ENCODE measurements around the gene ATP13A5.

The ATP13A5 gene, protein sequence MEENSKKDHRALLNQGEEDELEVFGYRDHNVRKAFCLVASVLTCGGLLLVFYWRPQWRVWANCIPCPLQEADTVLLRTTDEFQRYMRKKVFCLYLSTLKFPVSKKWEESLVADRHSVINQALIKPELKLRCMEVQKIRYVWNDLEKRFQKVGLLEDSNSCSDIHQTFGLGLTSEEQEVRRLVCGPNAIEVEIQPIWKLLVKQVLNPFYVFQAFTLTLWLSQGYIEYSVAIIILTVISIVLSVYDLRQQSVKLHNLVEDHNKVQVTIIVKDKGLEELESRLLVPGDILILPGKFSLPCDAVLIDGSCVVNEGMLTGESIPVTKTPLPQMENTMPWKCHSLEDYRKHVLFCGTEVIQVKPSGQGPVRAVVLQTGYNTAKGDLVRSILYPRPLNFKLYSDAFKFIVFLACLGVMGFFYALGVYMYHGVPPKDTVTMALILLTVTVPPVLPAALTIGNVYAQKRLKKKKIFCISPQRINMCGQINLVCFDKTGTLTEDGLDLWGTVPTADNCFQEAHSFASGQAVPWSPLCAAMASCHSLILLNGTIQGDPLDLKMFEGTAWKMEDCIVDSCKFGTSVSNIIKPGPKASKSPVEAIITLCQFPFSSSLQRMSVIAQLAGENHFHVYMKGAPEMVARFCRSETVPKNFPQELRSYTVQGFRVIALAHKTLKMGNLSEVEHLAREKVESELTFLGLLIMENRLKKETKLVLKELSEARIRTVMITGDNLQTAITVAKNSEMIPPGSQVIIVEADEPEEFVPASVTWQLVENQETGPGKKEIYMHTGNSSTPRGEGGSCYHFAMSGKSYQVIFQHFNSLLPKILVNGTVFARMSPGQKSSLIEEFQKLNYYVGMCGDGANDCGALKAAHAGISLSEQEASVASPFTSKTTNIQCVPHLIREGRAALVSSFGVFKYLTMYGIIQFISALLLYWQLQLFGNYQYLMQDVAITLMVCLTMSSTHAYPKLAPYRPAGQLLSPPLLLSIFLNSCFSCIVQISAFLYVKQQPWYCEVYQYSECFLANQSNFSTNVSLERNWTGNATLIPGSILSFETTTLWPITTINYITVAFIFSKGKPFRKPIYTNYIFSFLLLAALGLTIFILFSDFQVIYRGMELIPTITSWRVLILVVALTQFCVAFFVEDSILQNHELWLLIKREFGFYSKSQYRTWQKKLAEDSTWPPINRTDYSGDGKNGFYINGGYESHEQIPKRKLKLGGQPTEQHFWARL

DNA sequence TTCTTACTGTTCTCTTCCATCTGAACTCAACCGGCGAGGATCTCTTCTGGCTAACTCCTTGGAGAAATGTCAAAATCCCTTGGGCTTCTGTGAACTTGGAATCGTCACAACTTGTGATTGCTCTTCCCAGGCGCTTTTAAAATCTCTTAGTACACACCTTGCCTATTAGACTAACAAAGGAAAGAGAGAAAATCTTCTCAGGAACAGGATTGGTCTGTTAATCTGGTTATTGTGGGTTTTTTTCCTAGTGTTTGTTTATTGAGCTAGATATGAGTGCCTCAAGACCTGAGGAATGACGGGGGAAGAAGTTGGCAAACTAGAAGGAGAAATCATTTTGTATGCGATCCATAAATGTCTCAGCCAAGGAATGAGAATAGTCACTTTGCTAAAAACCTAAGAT is at the start of gene ATP13A5:
ATP13A5 (minus strand) TSS at position 48 of the 400 bp plus-strand sequence; CDS start at position 20, 28 bp downstream.
- DNase-seq = no peak

DNA sequence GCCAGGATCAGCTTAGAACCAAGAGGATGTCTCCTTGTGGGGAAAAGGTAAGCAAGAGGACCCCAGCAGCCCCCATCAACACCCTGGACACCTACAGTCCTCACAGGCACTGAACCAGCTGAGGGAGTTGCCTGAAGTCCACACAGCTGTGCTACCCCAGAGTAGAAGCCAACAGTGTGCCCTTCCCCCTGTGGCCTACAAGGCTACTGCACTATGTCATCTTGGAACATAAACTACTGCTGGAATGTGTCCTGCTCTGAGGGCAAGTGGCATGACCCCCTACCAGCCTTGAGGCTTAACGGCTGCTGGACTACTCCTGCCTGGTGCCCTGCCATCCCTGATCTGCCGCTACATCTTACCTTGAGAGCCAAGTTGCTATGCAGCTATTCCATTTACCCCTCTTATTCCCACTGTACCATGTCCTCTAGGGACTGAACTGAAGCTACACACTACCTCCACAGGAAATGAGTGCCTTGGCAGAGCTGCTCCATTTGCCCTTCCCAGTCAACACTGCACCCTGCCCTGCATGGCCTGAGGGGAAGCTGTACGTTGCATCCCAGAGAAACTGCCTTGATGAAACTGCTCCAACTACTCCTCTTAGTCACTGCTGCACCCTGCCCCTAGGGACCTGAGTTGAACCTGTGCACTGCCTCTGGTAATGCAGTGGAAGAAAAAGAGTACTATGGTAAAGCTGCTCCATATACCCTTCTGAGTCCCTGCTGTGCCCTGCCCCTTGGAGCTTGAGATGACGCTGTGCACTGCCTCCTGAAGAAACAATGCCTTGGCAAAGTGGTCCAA is 40.2 kb upstream of the ATP13A5 start:
- no peak for DNase-seq

DNA sequence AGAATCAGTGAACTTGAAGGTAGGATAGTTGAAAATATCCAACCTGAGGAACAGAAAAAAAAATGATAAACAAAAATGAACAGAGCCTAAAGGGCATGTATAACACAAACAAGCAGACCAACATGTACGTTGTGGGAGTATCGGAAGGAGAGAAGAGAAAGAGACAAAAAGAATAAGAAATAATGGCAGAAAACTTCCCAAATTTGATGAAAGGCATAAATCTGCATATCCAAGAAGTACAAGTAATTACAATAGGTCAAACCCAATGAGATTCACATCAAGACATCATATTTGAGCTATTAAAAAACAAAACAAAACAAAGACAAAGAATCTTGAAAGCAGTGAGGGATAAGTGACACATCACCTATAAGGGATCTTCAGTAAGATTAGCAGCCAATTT is 38.1 kb upstream of the ATP13A5 start:
- no peak for DNase-seq

DNA sequence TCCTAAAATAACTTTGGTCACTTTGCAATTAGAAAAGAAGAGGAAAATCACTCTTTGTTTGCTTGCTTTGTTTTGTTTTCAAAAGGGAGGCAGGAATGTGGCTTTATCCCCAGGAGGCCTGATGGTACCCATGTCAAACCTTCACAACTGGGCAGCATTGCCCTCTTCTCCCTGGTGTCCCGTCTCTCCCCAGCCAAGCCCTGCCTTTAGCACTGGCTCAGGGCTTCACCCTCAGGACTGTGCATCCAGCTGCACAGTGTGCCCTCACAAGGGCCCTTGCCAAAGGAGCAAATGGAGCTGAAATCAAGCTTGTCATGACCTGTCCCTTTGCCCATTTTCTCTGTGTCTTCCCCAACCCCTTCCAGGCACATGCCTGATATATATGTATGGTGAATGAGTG is 29.1 kb upstream of the ATP13A5 start:
- DNase-seq = no peak

DNA sequence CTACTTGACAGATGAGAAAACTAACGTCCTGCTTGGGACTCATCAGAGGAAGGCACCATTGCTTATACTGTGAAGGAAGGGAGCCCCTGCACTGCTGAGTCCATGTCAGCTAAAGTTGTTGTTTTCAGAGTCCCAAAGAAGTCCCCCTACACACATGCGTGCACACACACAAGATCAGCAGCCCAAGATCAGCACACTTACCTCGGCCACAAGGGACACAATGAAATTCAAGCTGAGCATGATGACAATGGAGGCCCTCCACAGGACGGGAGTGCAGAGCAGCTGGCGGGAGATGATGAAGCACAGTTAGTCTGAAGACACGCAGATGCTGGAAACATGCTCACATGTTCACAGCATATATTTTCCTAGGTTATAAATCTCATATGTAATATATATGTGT is 28.6 kb upstream of the ATP13A5 start:
- no peak for DNase-seq

DNA sequence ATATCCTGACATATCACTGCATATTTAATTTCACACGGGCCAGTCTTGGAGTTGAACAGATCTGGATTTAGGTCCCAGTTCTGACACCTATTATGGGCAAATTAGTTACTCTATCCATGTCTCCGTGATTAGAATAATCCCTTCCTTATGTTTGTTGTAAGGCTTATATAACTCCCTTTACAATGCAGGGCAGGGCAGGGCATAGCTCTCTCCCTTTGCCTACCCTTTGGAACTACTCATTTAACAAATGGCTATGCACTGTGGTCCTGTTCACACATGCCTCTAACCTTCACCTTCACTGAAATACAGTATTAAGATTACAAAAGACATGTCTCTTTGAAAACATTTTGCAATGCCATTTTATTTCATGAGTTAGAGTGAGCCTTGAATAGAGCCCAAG is 24.8 kb upstream of the ATP13A5 start:
- DNase-seq = no peak

DNA sequence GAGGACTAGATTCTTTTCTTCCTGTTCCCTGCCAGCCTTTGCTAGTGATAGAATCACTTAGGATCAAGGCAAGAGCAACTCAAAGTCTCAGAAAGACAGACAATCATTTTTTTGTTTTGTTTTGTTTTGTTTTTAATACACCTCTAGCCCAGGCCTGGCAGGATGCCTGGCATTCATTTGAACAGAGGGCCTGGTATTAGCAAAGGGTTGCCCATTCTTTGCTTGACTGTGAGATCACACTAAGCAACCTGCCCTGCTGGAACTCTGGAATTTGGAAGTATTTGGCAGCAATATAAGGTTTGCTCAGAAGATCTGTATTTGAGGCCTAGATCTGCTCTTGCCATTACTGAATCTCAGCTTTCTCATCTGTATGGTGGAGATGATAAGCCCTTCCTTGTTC is 21.8 kb upstream of the ATP13A5 start:
- no peak for DNase-seq

DNA sequence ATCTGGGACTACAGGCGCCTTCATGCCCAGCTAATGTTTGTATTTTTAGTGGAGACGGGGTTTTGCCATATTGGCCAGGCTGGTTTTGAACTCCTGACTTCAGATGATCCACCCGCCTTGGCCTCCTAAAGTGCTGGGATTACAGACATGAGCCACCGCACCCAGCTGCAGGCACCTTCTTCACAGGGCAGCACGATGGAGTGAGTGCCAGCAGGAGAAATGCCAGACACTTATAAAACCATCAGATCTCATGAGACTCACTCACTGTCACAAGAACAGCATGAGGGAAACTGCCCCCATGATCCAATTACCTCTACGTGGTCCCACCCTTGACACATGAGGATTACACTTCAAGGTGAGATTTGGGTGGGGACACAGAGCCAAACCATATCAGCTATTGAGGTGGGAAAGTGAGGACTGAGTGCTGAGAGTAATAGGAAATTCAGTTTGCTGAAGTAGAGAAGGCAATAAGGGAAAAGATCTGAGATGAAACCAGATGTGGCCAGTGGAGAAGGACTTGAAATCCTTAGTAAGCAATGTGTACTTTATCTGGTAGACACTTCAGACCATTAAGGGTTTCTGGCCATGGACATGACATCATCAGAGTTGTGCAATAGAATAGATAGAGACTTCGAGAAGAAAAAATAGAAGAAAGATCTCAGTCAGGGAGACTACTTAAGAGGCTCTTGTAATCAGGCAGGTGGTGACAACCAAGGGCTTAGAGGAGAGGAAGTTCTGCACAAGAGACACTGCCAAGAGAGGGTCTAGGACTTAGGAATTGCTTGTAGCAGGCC is 18.1 kb upstream of the ATP13A5 start:
- DNase-seq = no peak

DNA sequence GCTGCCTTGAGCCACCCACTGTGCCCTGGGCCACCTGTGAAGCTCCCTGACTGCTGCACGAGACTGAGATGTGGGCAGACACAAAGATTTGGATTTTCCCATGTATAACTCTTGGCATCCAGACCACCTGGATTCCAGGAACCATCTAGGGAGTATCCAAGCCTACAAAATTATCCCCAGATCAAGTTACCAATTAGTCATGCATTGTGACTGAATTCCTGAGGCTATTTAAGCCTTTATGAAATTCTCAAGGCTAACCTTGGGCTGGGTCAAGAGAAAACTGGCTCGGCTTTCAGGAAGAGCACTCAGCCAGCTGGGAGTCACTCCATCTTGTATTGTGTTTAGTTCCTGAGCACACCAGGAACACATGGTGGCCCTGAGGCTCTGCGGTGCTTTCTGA is 13.3 kb upstream of the ATP13A5 start:
- no peak for DNase-seq

DNA sequence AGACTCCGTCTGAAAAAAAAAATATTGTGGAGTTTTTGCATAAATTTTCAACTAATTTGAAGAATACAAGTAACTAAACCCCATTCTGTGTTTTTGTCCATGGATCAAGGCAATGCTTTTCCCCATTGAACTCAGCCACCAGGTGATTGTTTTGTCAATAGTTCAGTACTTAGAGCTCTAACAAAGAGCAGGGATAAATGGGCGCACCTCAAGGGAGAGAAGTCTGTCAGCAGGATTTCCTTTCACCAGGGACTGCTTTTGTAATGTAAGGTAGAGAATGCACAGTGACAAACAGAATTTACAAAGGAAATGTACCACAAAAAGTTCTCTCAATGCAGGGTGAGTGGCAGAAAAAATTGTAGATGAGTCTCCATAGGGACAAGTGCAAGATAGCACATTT is 10.8 kb upstream of the ATP13A5 start:
- no peak for DNase-seq

DNA sequence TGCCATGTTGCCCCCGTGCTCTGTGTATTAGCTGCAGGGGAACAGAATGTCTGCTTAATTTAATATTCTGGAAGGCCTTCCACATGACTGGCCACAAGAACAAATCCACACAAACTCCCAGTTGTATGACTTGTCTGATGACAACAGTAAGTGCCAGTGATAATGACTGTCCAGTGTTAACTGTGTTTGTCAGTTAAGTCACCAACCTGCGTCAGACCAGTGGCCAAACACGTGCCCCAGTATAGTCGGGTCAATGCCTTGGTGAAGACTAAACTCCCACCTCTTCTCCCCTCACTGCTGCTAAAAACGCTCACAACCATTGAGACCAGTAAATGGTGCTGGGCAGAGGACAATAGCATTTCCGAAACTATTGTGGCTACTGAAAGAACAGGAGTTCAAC is 9.8 kb upstream of the ATP13A5 start:
- no peak for DNase-seq

DNA sequence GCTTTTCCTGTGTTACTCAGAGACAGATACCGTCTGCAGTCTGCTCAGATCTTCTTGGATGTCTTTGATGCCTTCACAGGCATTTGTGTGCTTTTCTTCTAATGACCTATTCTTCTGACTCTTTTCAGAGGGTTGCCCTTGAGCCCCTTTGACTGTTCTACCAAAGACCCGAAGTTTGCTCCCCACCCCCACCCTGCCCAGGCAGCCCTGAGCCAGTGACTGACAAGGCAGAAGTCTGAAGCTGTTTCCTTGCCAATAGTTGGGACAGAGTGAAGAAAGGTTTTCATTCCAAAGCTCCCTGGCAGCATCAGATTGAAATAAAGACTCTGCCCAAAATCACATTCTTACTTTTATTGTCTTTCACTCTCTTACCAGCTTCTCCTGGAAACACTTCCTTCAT is 9.0 kb upstream of the ATP13A5 start:
- no peak for DNase-seq

DNA sequence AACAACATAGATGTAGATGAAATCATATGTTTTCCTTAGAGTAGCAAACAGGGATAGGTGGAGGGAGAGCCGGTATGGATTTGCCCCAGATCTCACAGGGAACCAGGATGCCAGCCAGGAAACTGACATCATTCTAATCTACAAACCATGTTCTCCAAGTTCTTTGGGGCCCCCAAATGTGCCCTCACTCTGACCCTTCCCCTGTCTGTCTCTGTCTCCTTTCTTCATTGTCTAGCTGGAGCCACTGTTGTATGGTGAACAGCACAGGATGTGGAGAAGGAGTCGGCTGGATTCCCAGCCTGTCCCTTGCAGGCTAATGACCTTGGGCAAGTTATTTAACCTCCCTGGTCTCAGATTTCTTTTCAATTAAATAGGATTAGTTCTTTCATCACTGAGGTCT is 962 bp downstream of the ATP13A5 start:
- no peak for DNase-seq

DNA sequence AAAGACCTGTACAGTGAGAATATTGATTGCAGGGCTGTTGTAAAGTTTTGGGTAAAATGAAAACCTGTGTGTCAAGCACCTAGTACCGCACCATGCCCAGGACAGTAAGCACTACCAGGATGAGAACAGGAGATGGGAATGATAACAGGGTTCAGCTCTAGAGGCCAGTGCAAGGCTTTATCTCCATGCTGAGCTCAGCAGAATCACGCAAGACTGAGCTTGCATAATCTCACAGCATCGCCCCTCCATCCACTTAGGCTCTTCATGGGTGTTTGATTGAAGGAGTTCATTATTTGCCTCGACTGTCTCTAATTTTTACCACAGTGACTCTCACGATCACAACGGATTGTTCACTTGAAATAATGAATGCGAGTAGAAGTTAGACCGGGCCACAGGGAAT is 2.9 kb downstream of the ATP13A5 start:
- DNase-seq = no peak

DNA sequence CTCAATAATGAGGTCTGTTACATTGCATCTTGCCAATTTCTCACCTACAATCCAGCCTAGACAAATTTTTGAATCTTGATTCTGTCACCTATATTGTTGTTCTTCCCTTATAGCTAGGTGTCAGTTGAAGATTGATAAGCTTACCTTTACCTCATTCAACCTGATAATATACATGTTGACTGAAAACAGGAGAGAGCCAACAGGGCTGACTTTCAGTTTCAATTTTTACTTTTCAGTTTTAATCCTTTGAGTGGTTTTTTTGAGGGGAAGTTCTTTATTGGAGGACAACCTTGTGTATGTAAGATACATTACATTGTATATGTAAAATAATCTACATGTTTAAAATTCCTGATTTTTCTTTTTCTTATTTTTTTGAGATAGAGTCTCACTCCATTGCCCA is 5.8 kb downstream of the ATP13A5 start:
- DNase-seq = no peak

DNA sequence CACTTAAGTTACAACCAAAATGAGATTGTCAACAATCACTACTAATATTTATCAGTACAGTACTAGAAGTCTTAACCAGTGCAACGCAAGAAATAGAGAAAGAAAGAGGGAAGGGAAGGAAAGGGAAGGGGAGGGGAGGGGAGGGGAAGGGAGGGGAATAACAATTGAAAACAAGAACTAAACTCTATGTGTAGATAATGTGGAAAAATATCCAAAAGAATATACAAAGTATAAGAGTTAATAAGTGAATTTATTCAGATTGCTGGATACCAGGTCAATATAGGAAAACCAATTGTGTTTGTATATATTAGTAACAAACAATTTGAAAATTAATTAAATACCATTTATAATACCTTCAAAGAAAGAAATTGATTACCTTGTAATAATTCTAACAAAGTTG is 10.7 kb downstream of the ATP13A5 start:
- DNase-seq = no peak

DNA sequence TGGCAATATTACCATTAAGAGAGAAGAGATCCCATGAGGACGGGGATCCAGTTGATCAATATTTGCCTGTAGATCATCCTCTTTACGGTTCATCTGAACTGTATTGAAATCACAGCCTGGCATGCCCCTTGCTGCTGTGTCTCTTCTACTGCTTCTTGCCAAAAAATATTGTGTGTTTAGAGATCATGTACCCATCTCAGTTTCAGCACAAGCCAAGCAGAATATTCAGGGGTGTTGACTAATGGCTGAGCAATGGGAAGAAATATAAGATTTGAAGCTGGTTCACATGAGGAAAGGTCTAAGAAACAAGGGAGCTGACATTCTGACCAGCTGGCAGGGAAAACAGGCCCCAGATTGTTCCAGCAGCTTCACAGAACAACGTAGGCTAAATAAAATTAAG is 21.3 kb downstream of the ATP13A5 start:
- DNase-seq = no peak

DNA sequence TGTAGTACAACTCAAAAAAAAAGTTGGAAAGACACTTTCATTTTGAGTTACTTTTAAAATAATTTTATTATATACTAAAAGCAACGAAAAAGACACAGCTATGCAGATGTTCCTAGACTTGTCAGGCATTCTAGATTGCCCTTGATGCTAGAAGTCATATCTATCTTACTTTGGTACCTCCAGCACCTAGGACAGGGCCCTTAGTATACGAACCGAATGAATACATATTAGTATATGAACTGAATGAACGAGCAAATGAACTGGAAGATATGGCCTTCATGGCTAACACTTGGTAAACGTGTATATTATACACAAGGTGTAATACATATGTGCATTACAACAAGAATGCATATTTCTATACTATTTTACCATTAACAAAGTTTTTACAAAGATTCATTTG is 24.1 kb downstream of the ATP13A5 start:
- no peak for DNase-seq

DNA sequence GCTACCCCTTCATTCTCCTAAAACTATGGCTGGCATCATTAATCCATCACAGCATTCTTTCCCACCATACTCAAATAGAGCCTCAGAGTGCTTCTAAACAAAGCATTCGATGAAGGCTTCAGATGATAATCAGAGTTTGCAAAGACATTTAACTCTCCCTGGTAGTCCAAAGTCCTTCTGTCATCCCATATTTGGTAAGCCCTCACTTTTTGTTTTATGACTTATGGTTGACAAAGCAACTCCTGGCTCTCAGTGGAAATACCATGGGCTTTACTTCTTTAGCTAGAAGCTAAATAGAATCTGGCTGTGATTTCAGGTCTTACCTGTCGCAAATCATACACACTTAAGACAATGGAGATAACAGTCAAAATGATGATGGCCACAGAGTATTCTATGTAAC is 27.8 kb downstream of the ATP13A5 start:
- no peak for DNase-seq

DNA sequence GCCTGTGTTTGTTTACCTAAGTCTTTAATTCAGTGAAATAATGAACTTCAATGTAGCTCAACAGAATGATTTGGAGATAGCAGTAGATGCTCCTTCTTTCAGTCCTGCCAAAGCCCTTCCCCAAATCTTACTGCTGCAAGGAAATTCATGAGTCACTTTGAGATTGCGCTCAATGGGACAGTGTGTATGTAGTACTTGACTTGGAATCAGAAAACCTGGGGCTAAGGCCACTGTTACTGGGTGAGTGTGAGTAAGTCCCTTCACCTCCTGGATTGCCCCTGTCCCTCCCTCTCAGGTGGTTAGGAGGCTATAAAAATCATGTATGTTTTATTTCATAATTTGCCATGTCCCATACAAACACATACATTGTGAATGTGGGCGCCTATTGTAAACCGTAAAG is 29.9 kb downstream of the ATP13A5 start:
- no peak for DNase-seq
